GM12892 (cell line): Measurements from ENCODE around the gene CACNB1.

Source experiments
- DNase-seq: peaks from one replicate; pipeline ENCODE4 v3.0.0; 2011; ENCODE audit not compliant: insufficient read length
- FAIRE-seq: peaks from 2 replicates; lab custom pipeline; 2011; peaks lifted over from hg19 to GRCh38; lab: Jason Lieb, UNC
- POLR2A ChIP-seq: IDR thresholded peaks from 2 replicates; pipeline ENCODE4 v1.6.1; 2011; ENCODE audit warnings: low read depth, low read length, control low read depth
- POLR2AphosphoS5 ChIP-seq: IDR thresholded peaks from 2 replicates; pipeline ENCODE4 v1.6.1; 2011; ENCODE audit warnings: low read depth, low read length, control low read depth
- TAF1 ChIP-seq: IDR thresholded peaks from 2 replicates; pipeline ENCODE4 v1.6.1; 2011; ENCODE audit warnings: low read depth, mild to moderate bottlenecking, control low read depth, low read length, borderline replicate concordance

The CACNB1 gene

DNA sequence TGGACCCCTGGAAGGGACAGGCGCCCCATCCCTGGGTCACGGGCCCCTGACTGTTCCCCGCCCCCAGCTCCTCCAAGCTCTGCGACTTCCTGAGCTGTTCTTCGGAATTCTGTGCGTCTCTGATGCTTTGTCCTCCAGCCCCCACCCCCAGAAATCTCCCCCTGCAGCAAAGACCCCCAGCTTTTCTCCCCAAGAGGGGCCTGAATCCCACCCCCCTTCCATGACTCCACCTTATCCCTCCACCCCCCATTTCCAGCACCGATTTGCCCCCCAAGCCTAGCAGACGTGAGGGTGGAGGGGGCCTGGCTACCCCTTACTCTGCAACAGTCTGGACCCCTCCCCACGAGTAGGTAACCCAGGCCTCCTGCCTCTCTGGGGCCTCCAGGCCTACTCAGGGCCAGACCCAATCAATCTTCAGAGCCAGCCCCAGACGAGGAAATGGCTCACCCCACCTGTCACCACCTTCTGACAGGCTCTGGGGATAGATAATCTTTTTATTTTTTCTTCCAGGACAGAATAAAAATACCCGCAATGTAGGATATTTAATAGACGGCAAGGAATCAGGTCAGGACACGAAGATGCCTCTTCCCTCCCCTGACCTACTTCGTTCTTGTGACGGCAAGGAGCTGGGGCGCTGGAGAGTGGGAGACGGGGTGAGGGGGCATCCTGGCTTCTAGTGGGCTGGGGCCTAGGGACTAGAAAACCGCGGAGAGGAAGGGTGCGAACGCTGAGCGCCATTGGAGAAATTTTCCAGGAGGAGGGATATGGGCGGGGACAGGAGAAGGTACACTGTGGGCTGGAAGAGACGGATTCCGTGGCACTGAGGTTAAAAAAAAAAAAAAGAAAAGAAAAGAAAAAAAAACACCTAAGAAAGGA lies 45.3 kb downstream of the CACNB1 start:
- TF ChIP-seq POLR2A (no peak), POLR2AphosphoS5 (no peak), TAF1 (no peak)
- FAIRE-seq (no peak), DNase-seq (no peak)

- TF ChIP-seq POLR2AphosphoS5 (no peak), POLR2A (no peak), TAF1 (no peak)
- no peak for DNase-seq
- no peak for FAIRE-seq
Measured at GRCh38 chr17:39151150-39151942, 46.1 kb downstream of the CACNB1 start, which contains the start of gene PLXDC1. Gene PLXDC1, minus strand, starts transcription at chr17:39151637. Its CDS starts 200 bp downstream, at chr17:39151437.

GRCh38 chr17:39150795-39151149 lies 46.7 kb downstream of the CACNB1 start:
- DNase-seq: no peak
- TF ChIP-seq TAF1 (no peak), POLR2AphosphoS5 (no peak), POLR2A (no peak)
- FAIRE-seq: no peak

DNA sequence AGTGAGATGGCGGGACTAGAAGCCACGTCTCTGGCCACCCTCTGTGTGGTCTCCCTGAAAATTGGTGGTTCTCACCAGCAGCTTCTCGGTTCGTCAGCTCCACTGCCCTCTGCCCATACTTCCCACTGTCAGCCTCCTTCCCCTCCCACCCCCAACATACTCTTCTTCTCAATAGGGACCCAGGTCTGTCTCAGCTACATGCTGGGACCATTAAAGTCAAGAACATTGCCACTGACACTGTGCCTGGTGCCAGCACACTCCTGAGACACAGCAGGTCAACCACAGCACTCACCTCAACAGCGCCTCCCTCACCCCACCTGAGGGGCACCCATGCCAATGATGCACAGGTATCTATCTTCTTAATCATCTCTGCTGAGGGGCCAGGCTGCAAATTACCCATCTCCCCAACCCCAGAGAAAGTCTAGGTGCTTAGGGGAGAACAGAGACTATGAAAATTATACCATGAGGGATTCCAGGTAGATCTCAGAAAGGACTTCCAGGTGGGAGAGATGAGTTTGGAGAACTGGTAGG lies 47.3 kb downstream of the CACNB1 start:
- TF ChIP-seq TAF1 (no peak), POLR2AphosphoS5 (no peak), POLR2A (no peak)
- DNase-seq (no peak), FAIRE-seq (no peak)

DNA sequence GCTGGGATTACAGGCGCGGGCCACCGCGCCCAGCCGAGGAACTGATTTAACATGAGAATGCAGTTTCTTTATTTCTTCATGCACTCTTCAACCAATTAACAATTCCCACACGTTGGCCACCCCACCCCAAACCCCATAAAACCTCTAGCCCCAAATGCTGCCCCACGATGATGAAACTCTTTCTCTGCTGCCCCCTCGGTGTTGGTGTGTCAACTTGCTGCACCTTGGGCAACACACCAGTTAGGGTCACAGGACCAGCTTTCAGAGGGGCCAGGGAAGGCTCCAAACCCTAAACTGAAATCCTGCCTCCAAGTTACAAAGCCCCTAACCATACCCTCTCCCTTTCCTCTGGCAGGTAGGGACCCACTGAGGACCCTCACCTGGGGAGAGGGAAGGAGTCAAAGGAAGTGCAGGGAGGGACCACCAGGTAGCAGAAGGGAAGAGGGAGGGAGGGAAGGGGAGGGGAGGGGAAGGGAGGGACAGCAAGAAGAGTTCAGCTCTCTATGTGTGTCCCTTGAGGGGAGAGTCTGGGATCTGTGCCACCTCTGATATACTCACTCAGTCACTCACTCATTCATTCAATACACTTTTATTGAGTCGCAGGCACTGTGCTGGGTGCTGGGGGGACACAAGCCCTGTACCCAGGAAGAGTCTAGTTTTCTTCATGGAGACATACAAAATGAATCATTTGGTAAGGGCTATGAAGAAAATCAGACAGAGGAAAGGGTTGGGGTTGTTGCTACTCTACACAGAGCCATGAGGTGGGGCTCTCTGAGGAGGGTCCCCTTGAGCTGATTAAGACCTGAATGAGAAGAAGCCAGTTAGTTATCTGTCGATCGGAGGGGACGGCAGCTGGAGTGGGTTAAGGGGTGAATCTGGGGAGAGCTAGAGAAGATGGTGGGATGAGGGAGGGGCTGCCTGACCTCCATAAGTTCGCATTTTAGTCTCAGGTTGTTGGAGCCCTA lies 50.0 kb downstream of the CACNB1 start:
- TF ChIP-seq POLR2A: no peak
- TF ChIP-seq POLR2AphosphoS5: no peak
- TF ChIP-seq TAF1: no peak
- DNase-seq (no peak), FAIRE-seq (no peak)

- no peak for DNase-seq
- FAIRE-seq: no peak
- TF ChIP-seq POLR2A (no peak), POLR2AphosphoS5 (no peak), TAF1 (no peak)
Measured at GRCh38 chr17:39146273-39146672, 51.2 kb downstream of the CACNB1 start.

GRCh38 chr17:39145143-39145542 lies 52.3 kb downstream of the CACNB1 start:
- DNase-seq: no peak
- TF ChIP-seq POLR2A: no peak
- no peak for TF ChIP-seq POLR2AphosphoS5
- no peak for TF ChIP-seq TAF1
- FAIRE-seq: no peak

DNA sequence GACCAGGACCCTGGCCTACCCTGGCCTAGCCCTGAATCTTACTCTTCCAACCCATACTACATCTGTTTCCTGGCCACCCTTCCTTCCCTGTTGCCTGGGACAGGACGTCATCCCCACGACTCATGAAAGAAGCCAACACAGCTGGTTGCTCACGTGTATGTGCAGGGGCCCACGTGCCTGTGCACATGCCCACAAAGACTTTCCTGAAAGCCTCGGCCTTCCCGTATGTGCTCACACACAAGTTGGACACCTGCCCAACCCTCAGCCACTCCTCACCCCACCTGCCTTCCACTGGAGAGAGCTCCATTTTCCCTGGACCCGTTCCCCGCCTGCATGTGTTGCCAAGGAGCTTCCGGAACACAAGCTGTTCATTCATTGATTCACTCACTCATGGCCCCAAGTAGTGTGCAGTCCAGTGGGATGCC lies 53.0 kb downstream of the CACNB1 start:
- no peak for TF ChIP-seq POLR2A
- DNase-seq (no peak), FAIRE-seq (no peak)

DNA sequence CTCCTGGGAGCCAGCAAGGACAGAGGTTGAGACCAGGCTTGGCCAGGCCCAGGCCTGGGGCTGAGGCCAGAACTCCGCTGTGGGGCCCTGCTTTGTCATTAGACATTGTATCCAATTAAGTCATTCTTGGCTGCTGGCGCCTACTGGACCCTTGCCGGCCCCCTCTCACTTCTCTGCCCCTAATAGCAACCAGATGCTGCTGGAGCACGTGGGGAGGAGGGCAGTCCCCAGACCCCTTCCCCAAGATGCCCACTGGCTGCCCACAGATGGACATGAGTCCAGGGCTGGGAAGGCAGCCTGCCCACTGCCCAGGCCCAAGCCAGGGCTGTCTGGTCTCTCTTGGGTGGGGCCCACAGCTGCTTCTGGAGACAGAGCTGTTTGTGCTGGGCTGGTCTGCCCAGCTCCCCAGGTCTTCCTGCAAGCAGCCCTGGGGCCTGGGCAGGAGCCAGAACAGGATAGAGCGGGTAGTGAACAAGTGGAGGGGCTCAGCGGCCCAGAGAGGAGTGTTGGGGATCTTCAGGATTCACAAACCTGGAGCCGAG lies 53.8 kb downstream of the CACNB1 start:
- no peak for TF ChIP-seq POLR2AphosphoS5
- TF ChIP-seq TAF1: no peak
- TF ChIP-seq POLR2A: no peak
- no peak for FAIRE-seq
- DNase-seq: no peak

DNA sequence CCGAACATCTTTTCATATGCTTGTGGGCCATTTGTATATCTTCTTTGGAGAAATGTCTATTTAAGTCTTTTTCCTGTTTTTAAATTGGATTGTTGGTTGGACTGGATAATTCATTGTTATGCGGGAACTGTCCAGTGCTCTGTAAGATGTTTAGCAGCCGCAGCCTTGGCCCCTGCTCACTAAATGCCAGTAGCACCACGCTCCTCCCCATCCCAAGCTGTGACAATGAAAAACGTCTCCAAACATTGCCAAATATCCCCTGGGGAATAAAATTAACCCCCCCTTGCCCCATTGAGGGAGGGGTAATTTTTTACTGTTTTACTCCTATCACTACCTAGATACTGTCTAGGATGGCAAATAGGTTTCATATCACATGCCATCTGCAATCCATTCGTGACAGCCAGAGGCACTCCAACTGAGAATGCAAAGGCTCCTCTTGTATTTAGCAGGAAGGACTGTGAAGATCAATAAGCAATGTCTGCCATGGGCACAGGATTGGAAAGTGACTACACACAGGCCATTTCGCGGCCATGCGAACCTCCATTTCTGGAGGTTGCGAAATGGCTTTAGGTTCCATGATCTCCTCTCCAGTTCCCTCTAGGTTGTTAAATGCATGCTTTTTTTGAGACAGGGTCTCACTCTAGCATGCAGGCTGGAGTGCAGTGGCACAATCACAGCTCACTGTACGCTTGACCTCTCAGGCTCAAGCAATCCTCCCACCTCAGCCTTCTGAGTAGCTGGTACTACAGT lies 55.4 kb downstream of the CACNB1 start:
- FAIRE-seq (no peak), DNase-seq (no peak)
- TF ChIP-seq TAF1: no peak
